Type B pancreatic cell (in vitro differentiated cells): ENCODE data around the gene AOC2. TPM values are rescaled to one million over a fixed set of nuclear protein-coding genes. Genes with fewer than 3 reads are reported as not detected.

Experiments
- DNase-seq: peaks from one replicate; pipeline ENCODE4 v3.0.0; 2021; ENCODE audit warnings: mixed read lengths; ENCODE audit not compliant: unreplicated experiment; ENCODE audit errors: extremely low spot score
- H3K27ac Mint-ChIP-seq: 2 replicates; pipeline ENCODE4 v1.8.0; 2021; ENCODE audit warnings: mild to moderate bottlenecking, mixed read lengths
- H3K27me3 Mint-ChIP-seq: 2 replicates; pipeline ENCODE4 v1.8.0; 2021; ENCODE audit warnings: mixed read lengths
- H3K36me3 Mint-ChIP-seq: 2 replicates; pipeline ENCODE4 v1.8.0; 2021; ENCODE audit warnings: mixed read lengths
- H3K4me1 Mint-ChIP-seq: one replicate; pipeline ENCODE4 v1.8.0; 2021; ENCODE audit warnings: mixed read lengths; ENCODE audit not compliant: unreplicated experiment
- H3K4me3 Mint-ChIP-seq: 2 replicates; pipeline ENCODE4 v1.8.0; 2021; ENCODE audit warnings: mild to moderate bottlenecking, mixed read lengths
- H3K9me3 Mint-ChIP-seq: 2 replicates; pipeline ENCODE4 v1.8.0; 2021; ENCODE audit warnings: mixed read lengths
- CTCF ChIP-seq: fragments of 200-600 bp; sonication (generic); conservative IDR thresholded peaks from 2 replicates; pipeline ENCODE4 v1.5.0; 2021; ENCODE audit warnings: antibody characterized with exemption, mild to moderate bottlenecking
- total RNA-seq: library from RNA; stranded (reverse); gene quantifications from 2 replicates; pipeline ENCODE4 v1.2.1, GENCODE V29; 2021; ENCODE audit warnings: low replicate concordance

The AOC2 gene
- total RNA-seq, 1 donor from 2014 or later: 2.7 TPM

DNA sequence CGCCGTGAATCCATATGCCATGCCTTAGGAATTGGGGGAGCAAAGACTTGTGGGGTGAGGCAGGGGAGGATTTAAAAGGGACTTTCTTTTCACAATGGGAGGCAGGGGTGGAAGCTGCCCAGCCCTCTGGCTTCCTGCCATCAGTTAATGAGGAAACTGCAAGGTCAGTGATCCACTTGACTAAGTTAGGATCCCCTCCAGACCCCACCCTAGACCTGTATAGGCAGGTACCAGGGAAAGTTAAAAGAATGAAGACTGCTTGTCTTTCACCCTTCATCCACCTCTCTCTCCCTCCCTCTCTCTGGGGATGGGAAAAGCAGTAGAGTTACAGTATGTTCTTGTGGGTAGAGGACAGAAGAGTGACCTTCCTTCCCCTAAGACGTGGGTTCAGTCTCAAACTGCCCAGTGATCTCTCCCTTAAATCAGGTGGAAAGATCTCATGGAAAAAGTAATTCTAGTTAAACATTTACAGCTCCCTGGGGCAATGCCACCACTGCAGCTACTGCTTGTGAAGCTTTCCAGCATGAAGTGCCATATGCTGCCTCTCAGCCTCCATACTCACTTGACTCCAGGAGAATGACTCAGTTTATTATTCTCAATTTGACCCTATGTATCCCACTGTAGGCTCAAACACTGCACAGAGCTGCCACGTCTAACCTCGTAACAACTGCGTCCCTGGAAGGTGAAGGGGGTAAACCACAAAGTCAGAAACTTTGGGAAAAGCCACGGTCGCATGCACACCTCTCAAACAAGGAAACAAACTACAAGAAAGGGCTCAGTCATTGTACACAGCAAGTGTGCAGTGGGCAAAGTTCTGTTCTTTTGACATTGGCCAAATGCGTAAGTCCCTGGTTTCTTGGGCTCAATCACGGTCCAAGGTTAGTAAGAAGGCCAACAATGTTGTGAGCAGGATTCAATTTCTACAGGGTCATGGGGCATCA lies 47.0 kb upstream of the AOC2 start:
- H3K27ac Mint-ChIP-seq: peak overlapping the region; percentile 87
- peak overlapping the region; percentile 96 for H3K4me3 Mint-ChIP-seq
- no peak for TF ChIP-seq CTCF
- H3K4me1 Mint-ChIP-seq: peaks cover 17% of the 10 kb centered on the region
- H3K27me3 Mint-ChIP-seq: peaks cover 15% of the 10 kb centered on the region
- peaks cover 9% of the 10 kb centered on the region for H3K36me3 Mint-ChIP-seq
- peaks cover 5% of the 10 kb centered on the region for H3K9me3 Mint-ChIP-seq
- no peak for DNase-seq

DNA sequence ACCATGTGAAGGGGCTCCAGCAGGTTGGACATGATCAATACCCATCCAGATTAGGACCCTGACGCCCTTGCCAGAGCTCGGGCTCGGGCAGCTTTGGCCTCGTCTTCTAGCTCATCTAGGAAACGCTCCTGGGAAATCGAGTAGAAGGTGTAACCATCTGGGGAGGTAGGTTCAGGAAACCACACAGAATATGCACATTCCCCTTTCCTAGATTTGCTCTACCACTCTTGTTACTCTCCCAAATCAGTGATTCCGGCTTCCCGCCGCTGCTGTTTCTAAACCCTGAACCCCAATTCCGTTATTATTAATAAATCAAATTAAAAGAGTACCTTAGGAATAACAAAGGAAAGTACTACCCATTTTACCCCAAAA lies 46.4 kb upstream of the AOC2 start:
- DNase-seq: no peak
- Mint-ChIP-seq H3K4me3 (peak overlapping the region; percentile 96), H3K4me1 (peaks cover 17% of the 10 kb centered on the region), H3K9me3 (peaks cover 5% of the 10 kb centered on the region), H3K27ac (peak overlapping the region; percentile 87), H3K36me3 (peaks cover 9% of the 10 kb centered on the region), H3K27me3 (peaks cover 15% of the 10 kb centered on the region)
- TF ChIP-seq CTCF: no peak

GRCh38 chr17:42798383-42799380 lies 45.7 kb upstream of the AOC2 start, which contains the start of the genes CNTD1 and COA3:
CNTD1 (plus strand) TSS chr17:42798861; CDS start chr17:42799068, 207 bp downstream.
COA3 (minus strand) TSS chr17:42798704; CDS start chr17:42798681, 23 bp downstream.
- Mint-ChIP-seq H3K27ac (peak within 1 kb of the TSS; percentile 87), H3K4me1 (peaks cover 17% of the 10 kb centered on the region), H3K4me3 (peak within 1 kb of the TSS; percentile 96), H3K36me3 (peaks cover 9% of the 10 kb centered on the region), H3K9me3 (peaks cover 5% of the 10 kb centered on the region), H3K27me3 (peaks cover 15% of the 10 kb centered on the region)
- peak; percentile 90 for DNase-seq
- peak; percentile 23 for TF ChIP-seq CTCF

- Mint-ChIP-seq H3K4me3 (no peak overlapping the region), H3K27ac (no peak overlapping the region), H3K4me1 (peaks cover 17% of the 10 kb centered on the region), H3K36me3 (peaks cover 3% of the 10 kb centered on the region), H3K27me3 (peaks cover 15% of the 10 kb centered on the region), H3K9me3 (peaks cover 5% of the 10 kb centered on the region)
- no peak for DNase-seq
- TF ChIP-seq CTCF: no peak
These were observed 41.1 kb upstream of the AOC2 start for GRCh38 chr17:42803074-42803883.
